Neural progenitor cell (in vitro differentiated cells): ENCODE measurements around the gene AK8. TPM values are rescaled to one million over a fixed set of nuclear protein-coding genes. Genes with fewer than 3 reads are reported as not detected.

Experiments
- DNase-seq: peaks from one replicate; pipeline ENCODE4 v3.0.0-alpha.2; 2016; ENCODE audit warnings: low spot score
- H2AFZ ChIP-seq: fragments of 200-600 bp; sonication (generic); replicated peaks from 2 replicates; pipeline ENCODE4 v1.6.1; 2016; ENCODE audit warnings: antibody characterized with exemption
- H3F3A ChIP-seq: fragments of 200-600 bp; sonication (generic); 2 replicates; pipeline ENCODE4 v1.6.1; 2016; ENCODE audit warnings: antibody characterized with exemption, low read depth
- H3K27ac ChIP-seq: fragments of 200-600 bp; sonication (generic); 2 replicates; pipeline ENCODE4 v1.5.1; 2016; ENCODE audit warnings: mild to moderate bottlenecking
- H3K27me3 ChIP-seq: fragments of 200-600 bp; sonication (generic); 2 replicates; pipeline ENCODE4 v1.6.1; 2016; ENCODE audit warnings: mild to moderate bottlenecking, moderate library complexity
- H3K36me3 ChIP-seq: fragments of 200-600 bp; sonication (generic); 2 replicates; pipeline ENCODE4 v1.5.1; 2016
- H3K4me1 ChIP-seq: fragments of 200-600 bp; sonication (generic); 2 replicates; pipeline ENCODE4 v1.6.1; 2016; ENCODE audit warnings: mixed run types
- H3K4me2 ChIP-seq: fragments of 200-600 bp; sonication (generic); 2 replicates; pipeline ENCODE4 v1.6.1; 2016
- H3K4me3 ChIP-seq: fragments of 200-600 bp; sonication (generic); 2 replicates; pipeline ENCODE4 v1.5.1; 2016
- H3K79me2 ChIP-seq: fragments of 200-600 bp; sonication (generic); 2 replicates; pipeline ENCODE4 v1.6.1; 2016; ENCODE audit warnings: low read depth
- H3K9ac ChIP-seq: fragments of 200-600 bp; sonication (generic); 2 replicates; pipeline ENCODE4 v1.6.1; 2016
- H3K9me3 ChIP-seq: fragments of 200-600 bp; sonication (generic); 2 replicates; pipeline ENCODE4 v1.5.1; 2016; ENCODE audit warnings: low read depth
- H4K20me1 ChIP-seq: fragments of 200-600 bp; sonication (generic); 2 replicates; pipeline ENCODE4 v1.6.1; 2016; ENCODE audit warnings: low read depth
- H3K27ac Mint-ChIP-seq: 3 replicates; pipeline ENCODE4 v1.8.0; 2021; ENCODE audit warnings: mixed read lengths
- H3K27me3 Mint-ChIP-seq: 2 replicates; pipeline ENCODE4 v1.8.0; 2022; ENCODE audit warnings: low read depth, mild to moderate bottlenecking, inconsistent platforms, moderate library complexity, mixed read lengths; ENCODE audit not compliant: insufficient read depth
- H3K36me3 Mint-ChIP-seq: 3 replicates; pipeline ENCODE4 v1.8.0; 2021; ENCODE audit warnings: mixed read lengths
- H3K4me1 Mint-ChIP-seq: 3 replicates; pipeline ENCODE4 v1.8.0; 2021; ENCODE audit warnings: mixed read lengths
- H3K4me3 Mint-ChIP-seq: 3 replicates; pipeline ENCODE4 v1.8.0; 2021; ENCODE audit warnings: mild to moderate bottlenecking, moderate library complexity, mixed read lengths
- H3K9me3 Mint-ChIP-seq: 3 replicates; pipeline ENCODE4 v1.8.0; 2020; ENCODE audit warnings: mixed read lengths
- EZH2 ChIP-seq: fragments of 200-600 bp; sonication (generic); IDR thresholded peaks from 2 replicates; pipeline ENCODE4 v1.6.1; 2017; ENCODE audit warnings: antibody characterized with exemption, mild to moderate bottlenecking, moderate library complexity
- EZH2phosphoT487 ChIP-seq: fragments of 200-600 bp; sonication (generic); IDR thresholded peaks from 2 replicates; pipeline ENCODE4 v1.6.1; 2017; ENCODE audit warnings: antibody characterized with exemption
- total RNA-seq: library from RNA; depleted of rRNA; stranded (reverse); fragments of >200 nt; gene quantifications from 2 replicates; pipeline ENCODE4 v1.2.3, GENCODE V29; 2015; ENCODE audit warnings: low replicate concordance
- TF ChIP-seq, protein P1 (sequence below): fragments of 200-600 bp; sonication (generic); IDR thresholded peaks from 2 replicates; pipeline ENCODE4 v1.5.1; 2017; ENCODE audit warnings: antibody characterized with exemption, mild to moderate bottlenecking

AK8 gene
- total RNA-seq, 1 donor from 2014 or later, result 0.43 TPM

DNA sequence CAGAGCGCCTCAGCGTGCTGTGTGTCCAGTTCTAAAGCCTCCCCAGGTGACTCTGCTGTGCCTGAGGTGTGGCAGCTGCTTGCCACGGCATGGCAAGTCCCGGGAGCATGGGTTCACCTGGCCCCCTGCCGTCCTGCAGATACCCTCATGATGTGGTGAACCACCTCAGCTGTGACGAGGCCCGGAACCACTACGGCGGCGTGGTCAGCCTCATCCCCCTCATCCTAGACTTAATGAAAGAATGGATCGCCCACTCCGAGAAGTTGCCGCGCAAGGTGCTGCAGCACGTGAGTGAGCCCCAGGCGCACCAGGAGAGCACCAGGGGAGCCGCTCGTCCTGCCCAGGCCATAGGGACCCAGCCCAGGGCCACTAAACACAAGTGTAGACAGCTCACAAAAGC lies 10.1 kb upstream of the AK8 start:
- no peaks in the 10 kb centered on the region for H3K36me3 ChIP-seq

DNA sequence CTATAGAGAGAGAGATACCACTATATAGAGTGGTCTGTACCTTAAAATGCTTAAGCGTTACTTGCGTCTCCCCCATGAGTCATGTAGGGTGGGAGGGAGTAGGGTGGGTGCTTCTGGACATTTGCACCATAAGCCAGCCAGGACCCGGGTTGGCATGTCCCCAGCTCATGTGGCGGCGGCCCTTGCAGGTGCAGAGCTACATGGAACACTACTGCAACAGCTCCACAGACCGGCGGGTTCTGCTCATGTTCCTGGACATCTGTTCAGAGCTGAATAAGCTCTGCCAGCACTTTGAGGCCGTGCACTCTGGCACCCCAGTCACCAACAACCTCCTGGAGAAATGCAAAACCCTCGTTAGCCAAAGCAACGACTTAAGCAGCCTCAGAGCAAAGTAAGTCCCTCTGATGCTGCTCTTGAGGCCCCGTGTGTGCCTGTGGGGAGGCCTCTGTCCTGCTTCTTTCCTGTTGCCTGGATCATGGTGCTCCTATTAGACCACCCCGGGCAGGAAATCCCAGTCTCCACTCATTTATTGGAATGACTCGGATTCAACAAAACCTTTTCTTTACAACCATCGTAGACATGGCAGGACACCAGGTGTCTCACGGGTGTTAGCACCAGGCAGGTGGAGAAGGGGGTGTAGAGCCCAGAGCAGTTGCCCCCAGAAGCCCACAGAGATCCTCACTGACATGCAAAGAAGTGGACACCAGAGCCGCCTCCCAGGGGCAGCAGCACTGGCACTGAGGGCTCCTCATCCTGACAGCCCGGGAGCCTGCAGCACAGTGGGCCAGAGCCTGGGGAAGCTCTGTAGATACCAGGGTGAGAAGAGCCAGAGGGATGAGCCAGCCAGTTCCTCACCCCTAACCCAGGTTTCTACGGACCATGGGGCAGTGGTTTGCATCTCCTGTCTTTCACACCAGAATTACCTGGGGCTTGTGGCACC lies 9.4 kb upstream of the AK8 start:
- no peaks in the 10 kb centered on the region for H3K4me1 ChIP-seq
- no peak for TF ChIP-seq EZH2
- TF ChIP-seq EZH2phosphoT487, result no peak
- TF ChIP-seq, protein P1, sequence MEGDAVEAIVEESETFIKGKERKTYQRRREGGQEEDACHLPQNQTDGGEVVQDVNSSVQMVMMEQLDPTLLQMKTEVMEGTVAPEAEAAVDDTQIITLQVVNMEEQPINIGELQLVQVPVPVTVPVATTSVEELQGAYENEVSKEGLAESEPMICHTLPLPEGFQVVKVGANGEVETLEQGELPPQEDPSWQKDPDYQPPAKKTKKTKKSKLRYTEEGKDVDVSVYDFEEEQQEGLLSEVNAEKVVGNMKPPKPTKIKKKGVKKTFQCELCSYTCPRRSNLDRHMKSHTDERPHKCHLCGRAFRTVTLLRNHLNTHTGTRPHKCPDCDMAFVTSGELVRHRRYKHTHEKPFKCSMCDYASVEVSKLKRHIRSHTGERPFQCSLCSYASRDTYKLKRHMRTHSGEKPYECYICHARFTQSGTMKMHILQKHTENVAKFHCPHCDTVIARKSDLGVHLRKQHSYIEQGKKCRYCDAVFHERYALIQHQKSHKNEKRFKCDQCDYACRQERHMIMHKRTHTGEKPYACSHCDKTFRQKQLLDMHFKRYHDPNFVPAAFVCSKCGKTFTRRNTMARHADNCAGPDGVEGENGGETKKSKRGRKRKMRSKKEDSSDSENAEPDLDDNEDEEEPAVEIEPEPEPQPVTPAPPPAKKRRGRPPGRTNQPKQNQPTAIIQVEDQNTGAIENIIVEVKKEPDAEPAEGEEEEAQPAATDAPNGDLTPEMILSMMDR, result no peak
- H2AFZ ChIP-seq, result no peak overlapping the region
- H3K4me3 ChIP-seq, result no peak overlapping the region
- Mint-ChIP-seq H3K4me1 (peaks cover 5% of the 10 kb centered on the region), H3K27me3 (peaks cover 4% of the 10 kb centered on the region), H3K36me3 (peaks cover 2% of the 10 kb centered on the region), H3K4me3 (no peak overlapping the region), H3K27ac (no peak overlapping the region), H3K9me3 (no peaks in the 10 kb centered on the region)
- no peak overlapping the region for H3K9ac ChIP-seq
- H3K9me3 ChIP-seq, result no peaks in the 10 kb centered on the region
- no peak overlapping the region for H3K27ac ChIP-seq
- DNase-seq, result no peak
- no peak overlapping the region for H3K4me2 ChIP-seq
- no peaks in the 10 kb centered on the region for H3F3A ChIP-seq
- H3K36me3 ChIP-seq, result no peaks in the 10 kb centered on the region
- no peaks in the 10 kb centered on the region for H3K27me3 ChIP-seq
- H4K20me1 ChIP-seq, result no peaks in the 10 kb centered on the region
- H3K79me2 ChIP-seq, result no peaks in the 10 kb centered on the region

More for the DNA sequence above, 10.1 kb upstream of the AK8 start:
- Histone ChIP-seq H3K4me3 (no peak overlapping the region), H3K27me3 (no peaks in the 10 kb centered on the region), H3K9ac (no peak overlapping the region), H3F3A (no peaks in the 10 kb centered on the region), H4K20me1 (no peaks in the 10 kb centered on the region), H3K4me1 (no peaks in the 10 kb centered on the region), H3K27ac (no peak overlapping the region), H3K9me3 (no peaks in the 10 kb centered on the region), H3K79me2 (no peaks in the 10 kb centered on the region), H2AFZ (no peak overlapping the region), H3K4me2 (no peak overlapping the region)
- H3K4me3 Mint-ChIP-seq, result no peak overlapping the region
- H3K9me3 Mint-ChIP-seq, result no peaks in the 10 kb centered on the region
- H3K27me3 Mint-ChIP-seq, result peaks cover 4% of the 10 kb centered on the region
- TF ChIP-seq EZH2 (no peak), EZH2phosphoT487 (no peak)
- TF ChIP-seq, protein P1, result no peak
- DNase-seq, result no peak
- H3K36me3 Mint-ChIP-seq, result peaks cover 2% of the 10 kb centered on the region
- H3K4me1 Mint-ChIP-seq, result no peaks in the 10 kb centered on the region
- no peak overlapping the region for H3K27ac Mint-ChIP-seq

DNA sequence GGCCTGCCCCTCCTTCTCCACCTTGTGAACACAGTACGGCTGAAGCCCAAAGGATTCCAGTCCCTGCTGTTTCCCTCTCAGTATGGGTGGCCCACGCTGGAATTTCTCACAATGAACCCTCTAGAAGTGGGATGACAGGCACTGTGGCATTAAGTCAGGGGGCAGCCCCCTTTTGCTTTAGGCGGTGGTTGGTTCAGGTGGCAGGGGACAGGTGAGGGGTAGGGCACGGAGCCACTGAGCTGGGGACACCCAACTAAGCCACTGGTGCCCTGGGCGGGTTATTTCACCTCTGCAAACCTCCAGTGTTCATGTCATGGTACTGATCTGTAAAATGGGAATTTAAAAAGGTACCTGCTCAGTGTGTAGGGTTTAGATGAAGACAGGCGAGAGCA lies 8.2 kb upstream of the AK8 start:
- no peak overlapping the region for H3K9ac ChIP-seq
- H3K9me3 ChIP-seq, result no peaks in the 10 kb centered on the region
- peaks cover 2% of the 10 kb centered on the region for H3K36me3 Mint-ChIP-seq
- no peak overlapping the region for H3K27ac Mint-ChIP-seq
- H2AFZ ChIP-seq, result no peak overlapping the region
- H3K27me3 ChIP-seq, result no peaks in the 10 kb centered on the region
- H4K20me1 ChIP-seq, result no peaks in the 10 kb centered on the region
- TF ChIP-seq EZH2phosphoT487, result no peak
- TF ChIP-seq, protein P1, result no peak
- no peak for TF ChIP-seq EZH2
- peaks cover 4% of the 10 kb centered on the region for H3K27me3 Mint-ChIP-seq
- no peak overlapping the region for H3K4me3 ChIP-seq
- DNase-seq, result no peak
- H3K4me1 Mint-ChIP-seq, result peaks cover 5% of the 10 kb centered on the region
- H3K4me2 ChIP-seq, result no peak overlapping the region
- H3K27ac ChIP-seq, result no peak overlapping the region
- no peaks in the 10 kb centered on the region for H3F3A ChIP-seq
- H3K79me2 ChIP-seq, result no peaks in the 10 kb centered on the region
- H3K9me3 Mint-ChIP-seq, result no peaks in the 10 kb centered on the region
- H3K36me3 ChIP-seq, result no peaks in the 10 kb centered on the region
- H3K4me3 Mint-ChIP-seq, result no peak overlapping the region
- H3K4me1 ChIP-seq, result no peaks in the 10 kb centered on the region
